Activated CD8-positive, alpha-beta memory T cell treated with anti-CD3 and anti-CD28 coated beads, Interleukin-2, amount 50 U/mL, for 1 hour (primary cell): Measurements from ENCODE around the gene FMO5.

Experiments
- DNase-seq: peaks from one replicate; pipeline ENCODE4 v3.0.0-alpha.2; 2020; ENCODE audit errors: extremely low read depth

FMO5 gene

GRCh38 chr1:147142886-147143285, 82.3 kb downstream of the FMO5 start:
- no peak for DNase-seq
